ENCODE results near the gene CELSR2. TPM values are rescaled to one million over a fixed set of nuclear protein-coding genes. Genes with fewer than 3 reads are reported as not detected.

The CELSR2 gene
- total RNA-seq, 1 donor = 1.4 TPM

Other genes with a start within 250 kb of the CELSR2 start
- 19.3 TPM for gene WDR47, start 207.4 kb upstream of the CELSR2 start, total RNA-seq
- 59.2 TPM for gene TAF13, start 173.5 kb upstream of the CELSR2 start, total RNA-seq
- 65.1 TPM for gene TMEM167B, start 158.8 kb upstream of the CELSR2 start, total RNA-seq
- gene ELAPOR1, start 135.4 kb upstream of the CELSR2 start, total RNA-seq = 5.6 TPM
- gene SARS1, start 35.6 kb upstream of the CELSR2 start, total RNA-seq = 87.1 TPM
- gene PSRC1, start 33.6 kb downstream of the CELSR2 start, total RNA-seq = 0.73 TPM
- gene MYBPHL, start 57.5 kb downstream of the CELSR2 start, total RNA-seq = not detected
- 9.3 TPM for gene SORT1, start 148.4 kb downstream of the CELSR2 start, total RNA-seq
- 30.7 TPM for gene PSMA5, start 176.9 kb downstream of the CELSR2 start, total RNA-seq
- gene SYPL2, start 217.0 kb downstream of the CELSR2 start, total RNA-seq = not detected
- gene ATXN7L2, start 234.4 kb downstream of the CELSR2 start, total RNA-seq = 4.4 TPM
- 7.9 TPM for gene CYB561D1, start 244.6 kb downstream of the CELSR2 start, total RNA-seq